Central memory CD8-positive, alpha-beta T cell (primary cell): ENCODE data around the gene STRN4.

ENCODE experiments used
- ATAC-seq: fragments of 150-1000 bp; cut with Tn5 transposase; replicated peaks from 2 replicates; pipeline ENCODE4 v1.10.0; 2022; ENCODE audit warnings: mild to moderate bottlenecking, moderate FRiP score, moderate number of reproducible peaks; ENCODE audit not compliant: poor library complexity, severe bottlenecking; ENCODE audit errors: extremely low read depth
- DNase-seq, 2 donors: peaks; one replicate each; pipeline ENCODE4 v3.0.0; 2021; ENCODE audit warnings: low spot score in 2 of 2
- H3K27ac Mint-ChIP-seq: one replicate; pipeline ENCODE4 v1.8.0; 2022; ENCODE audit warnings: low read depth, mild to moderate bottlenecking, moderate library complexity, mixed read lengths
- H3K27me3 Mint-ChIP-seq: one replicate; pipeline ENCODE4 v1.8.0; 2022; ENCODE audit warnings: mixed read lengths
- H3K36me3 Mint-ChIP-seq: one replicate; pipeline ENCODE4 v1.8.0; 2022; ENCODE audit warnings: mild to moderate bottlenecking, moderate library complexity, mixed read lengths; ENCODE audit not compliant: insufficient read depth
- H3K4me1 Mint-ChIP-seq: one replicate; pipeline ENCODE4 v1.8.0; 2022; ENCODE audit warnings: mixed read lengths
- H3K4me3 Mint-ChIP-seq: one replicate; pipeline ENCODE4 v1.8.0; 2022; ENCODE audit warnings: mild to moderate bottlenecking, moderate library complexity, mixed read lengths
- H3K9me3 Mint-ChIP-seq: one replicate; pipeline ENCODE4 v1.8.0; 2022; ENCODE audit warnings: mixed read lengths

The STRN4 gene

DNA sequence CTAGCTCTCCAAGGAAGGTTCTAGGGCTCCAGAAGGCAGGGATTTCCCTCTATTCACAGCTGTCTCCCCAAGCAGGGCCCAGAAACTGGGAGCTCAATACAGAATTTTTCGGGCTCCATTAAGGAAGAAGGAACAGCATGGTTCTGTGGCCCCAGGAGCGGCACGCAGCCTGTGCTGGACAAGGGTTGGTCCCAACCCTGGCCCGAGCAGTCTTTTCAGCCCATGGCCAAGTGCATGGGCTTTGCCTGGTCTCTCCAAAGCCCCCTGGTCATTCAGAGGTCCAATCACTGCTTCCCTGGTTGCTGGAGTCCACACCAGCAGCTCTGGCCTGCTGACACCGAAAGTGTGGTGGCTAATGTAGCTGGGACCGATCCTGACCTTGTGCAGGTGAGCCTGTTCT lies 22.8 kb downstream of the STRN4 start:
- no peak for ATAC-seq
- Mint-ChIP-seq H3K36me3 (peaks cover 27% of the 10 kb centered on the region), H3K4me3 (no peak overlapping the region), H3K9me3 (no peaks in the 10 kb centered on the region), H3K4me1 (peaks cover 34% of the 10 kb centered on the region), H3K27me3 (no peaks in the 10 kb centered on the region), H3K27ac (no peak overlapping the region)
- DNase-seq = no peak

DNA sequence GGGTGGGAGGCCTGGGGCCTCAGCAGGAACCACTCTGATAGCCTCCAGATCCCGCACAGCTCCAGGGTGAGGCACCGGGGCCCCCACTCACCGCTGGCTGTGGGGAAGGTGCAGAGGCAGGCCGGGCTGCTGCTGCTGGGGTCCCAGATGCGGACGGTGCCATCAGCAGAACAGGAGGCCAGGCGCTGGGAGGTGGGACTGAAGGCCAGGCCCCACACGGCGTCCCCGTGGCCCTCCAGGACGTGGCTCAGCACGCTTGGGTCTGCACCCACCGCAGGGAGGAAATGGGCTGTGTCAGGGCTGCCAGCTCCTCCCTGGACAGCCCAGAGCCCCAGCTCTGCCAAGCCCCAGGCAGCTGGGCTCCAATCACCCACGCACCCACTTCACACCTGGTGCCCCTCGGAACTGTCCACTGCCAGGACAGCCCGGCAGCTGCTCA lies 23.2 kb downstream of the STRN4 start:
- Mint-ChIP-seq H3K27ac (no peak overlapping the region), H3K27me3 (no peaks in the 10 kb centered on the region), H3K36me3 (peaks cover 26% of the 10 kb centered on the region), H3K9me3 (no peaks in the 10 kb centered on the region), H3K4me1 (peaks cover 37% of the 10 kb centered on the region), H3K4me3 (no peak overlapping the region)
- DNase-seq = no peak
- ATAC-seq = no peak

DNA sequence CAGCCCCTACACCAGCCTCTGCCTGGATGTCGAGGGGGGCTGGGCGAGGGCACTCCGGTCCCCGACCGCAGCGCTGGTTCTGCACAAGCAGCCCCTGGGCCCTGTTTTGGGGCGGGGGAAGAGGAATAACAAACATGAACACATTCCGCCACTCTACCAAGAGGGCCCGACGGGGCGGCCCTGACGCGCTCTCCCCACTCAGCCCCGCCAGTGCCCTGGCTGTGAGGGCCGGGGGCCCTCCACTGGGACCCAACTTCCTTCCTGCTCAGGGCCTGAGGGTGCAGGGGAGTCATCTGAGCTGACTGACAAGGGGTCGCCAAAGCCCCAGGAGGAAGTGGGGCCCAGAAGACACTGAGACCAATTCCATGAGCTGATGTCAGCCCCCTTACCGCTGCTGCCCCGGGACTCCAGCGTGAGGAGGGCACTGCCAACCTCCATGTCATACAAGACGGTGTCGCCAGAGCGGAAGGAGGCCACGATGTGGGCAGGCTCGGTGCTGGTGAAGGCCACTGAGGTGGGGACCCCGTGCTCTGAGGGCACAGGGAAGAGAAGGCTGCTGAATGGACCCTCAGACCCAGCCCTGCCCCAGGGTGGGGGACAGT lies 23.7 kb downstream of the STRN4 start:
- H3K27ac Mint-ChIP-seq = peak overlapping the region; percentile 75
- H3K36me3 Mint-ChIP-seq = peaks cover 25% of the 10 kb centered on the region
- H3K4me3 Mint-ChIP-seq = no peak overlapping the region
- no peaks in the 10 kb centered on the region for H3K9me3 Mint-ChIP-seq
- DNase-seq (no peak), ATAC-seq (no peak)
- H3K27me3 Mint-ChIP-seq = no peaks in the 10 kb centered on the region
- H3K4me1 Mint-ChIP-seq = peaks cover 42% of the 10 kb centered on the region

DNA sequence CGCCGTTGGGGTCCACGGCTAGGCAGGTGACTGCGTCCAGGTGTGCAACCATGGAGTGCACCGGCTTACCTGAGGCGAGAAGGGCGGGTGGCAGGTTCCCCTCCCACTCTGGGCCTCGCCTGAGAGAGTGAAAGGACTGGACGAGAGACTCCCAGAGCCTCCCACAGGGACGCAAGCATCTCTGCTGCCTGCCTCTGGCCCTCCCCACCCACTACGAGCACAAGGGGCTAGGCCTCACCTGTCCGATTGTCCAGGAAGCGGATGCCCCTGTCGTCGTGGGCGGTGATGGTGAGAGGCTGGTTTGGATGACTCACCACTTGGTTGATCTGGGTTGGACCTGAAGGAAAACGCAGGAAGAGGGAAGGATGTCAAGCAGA lies 24.3 kb downstream of the STRN4 start:
- Mint-ChIP-seq H3K27ac (peak overlapping the region; percentile 75), H3K4me3 (no peak overlapping the region), H3K36me3 (peaks cover 21% of the 10 kb centered on the region), H3K4me1 (peaks cover 44% of the 10 kb centered on the region), H3K9me3 (no peaks in the 10 kb centered on the region), H3K27me3 (no peaks in the 10 kb centered on the region)
- DNase-seq (no peak), ATAC-seq (no peak)

DNA sequence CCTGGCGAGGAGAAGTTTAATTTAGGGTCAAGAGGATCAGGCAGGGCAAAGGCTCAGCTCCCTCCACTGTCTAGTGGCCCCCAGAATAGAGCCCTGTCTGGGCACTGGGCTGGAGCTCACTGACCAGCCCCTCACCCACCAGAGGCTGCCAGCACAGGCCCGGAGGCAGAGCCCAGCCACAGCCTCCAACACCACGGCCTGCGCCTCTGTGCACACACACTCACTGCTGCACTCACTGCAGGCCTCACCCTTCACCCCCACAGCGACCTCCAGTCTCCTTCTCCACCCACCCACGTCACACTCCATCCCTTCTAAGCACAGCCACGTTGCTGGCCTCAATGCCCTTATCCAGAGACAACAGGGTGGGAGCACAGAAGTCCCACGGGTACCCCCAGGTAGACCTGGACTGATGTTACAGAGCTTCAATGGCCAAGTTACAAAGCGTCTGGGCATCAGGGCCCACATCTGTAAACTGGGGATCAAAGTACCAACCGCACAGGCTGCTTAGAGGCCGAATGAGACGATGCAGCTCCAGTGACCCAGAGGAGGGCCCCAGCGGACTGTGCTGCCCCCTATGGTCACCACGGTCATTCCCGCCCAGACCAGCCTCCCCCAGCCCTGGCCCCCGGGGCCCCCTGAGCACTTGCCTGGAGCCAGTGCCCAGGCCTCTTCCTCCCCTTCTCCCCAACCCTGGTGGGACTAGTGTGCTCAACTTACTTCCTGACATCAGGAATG lies 24.8 kb downstream of the STRN4 start:
- no peak for DNase-seq
- peak overlapping the region; percentile 75 for H3K27ac Mint-ChIP-seq
- H3K4me1 Mint-ChIP-seq = peaks cover 49% of the 10 kb centered on the region
- no peaks in the 10 kb centered on the region for H3K27me3 Mint-ChIP-seq
- no peak for ATAC-seq
- H3K9me3 Mint-ChIP-seq = no peaks in the 10 kb centered on the region
- no peak overlapping the region for H3K4me3 Mint-ChIP-seq
- H3K36me3 Mint-ChIP-seq = peaks cover 26% of the 10 kb centered on the region

DNA sequence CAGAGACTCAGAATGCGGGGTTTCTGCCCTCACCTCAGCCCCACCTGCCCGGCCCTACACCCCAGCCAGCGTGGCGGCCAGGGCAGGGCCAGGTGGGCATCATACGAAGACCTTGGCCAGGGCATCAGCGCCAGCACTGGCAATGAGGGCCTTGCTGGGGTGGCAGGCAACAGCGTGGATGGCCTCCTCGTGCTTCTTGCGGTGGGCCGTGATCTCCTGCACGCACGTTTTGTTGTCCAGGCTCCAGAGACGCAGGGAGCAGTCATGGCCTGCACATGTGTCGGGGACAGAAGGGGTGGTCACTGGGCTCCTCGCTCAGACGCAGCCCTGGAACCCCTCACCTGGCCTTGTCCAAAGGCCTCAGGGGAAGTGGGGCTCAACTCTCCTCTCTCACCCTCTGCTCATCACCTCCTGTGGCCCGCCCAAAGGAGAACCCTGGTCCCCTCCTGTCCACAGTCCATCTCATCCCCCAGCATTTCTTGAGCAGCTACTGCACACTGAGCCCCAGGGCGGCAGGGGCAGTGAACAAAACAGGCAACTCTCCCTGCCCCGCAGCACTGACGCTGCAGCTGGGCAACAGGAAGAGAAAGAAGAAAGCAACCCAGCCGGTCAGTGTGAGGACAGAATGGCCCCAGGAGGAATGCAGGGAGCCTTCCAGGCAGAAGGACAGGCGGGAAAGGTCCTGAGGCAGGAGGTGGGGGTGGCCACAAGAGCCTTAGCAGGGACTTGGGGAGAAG lies 25.6 kb downstream of the STRN4 start:
- no peak for ATAC-seq
- DNase-seq = no peak
- Mint-ChIP-seq H3K4me1 (peaks cover 50% of the 10 kb centered on the region), H3K27me3 (no peaks in the 10 kb centered on the region), H3K27ac (no peak overlapping the region), H3K9me3 (no peaks in the 10 kb centered on the region), H3K4me3 (no peak overlapping the region), H3K36me3 (peaks cover 24% of the 10 kb centered on the region)

DNA sequence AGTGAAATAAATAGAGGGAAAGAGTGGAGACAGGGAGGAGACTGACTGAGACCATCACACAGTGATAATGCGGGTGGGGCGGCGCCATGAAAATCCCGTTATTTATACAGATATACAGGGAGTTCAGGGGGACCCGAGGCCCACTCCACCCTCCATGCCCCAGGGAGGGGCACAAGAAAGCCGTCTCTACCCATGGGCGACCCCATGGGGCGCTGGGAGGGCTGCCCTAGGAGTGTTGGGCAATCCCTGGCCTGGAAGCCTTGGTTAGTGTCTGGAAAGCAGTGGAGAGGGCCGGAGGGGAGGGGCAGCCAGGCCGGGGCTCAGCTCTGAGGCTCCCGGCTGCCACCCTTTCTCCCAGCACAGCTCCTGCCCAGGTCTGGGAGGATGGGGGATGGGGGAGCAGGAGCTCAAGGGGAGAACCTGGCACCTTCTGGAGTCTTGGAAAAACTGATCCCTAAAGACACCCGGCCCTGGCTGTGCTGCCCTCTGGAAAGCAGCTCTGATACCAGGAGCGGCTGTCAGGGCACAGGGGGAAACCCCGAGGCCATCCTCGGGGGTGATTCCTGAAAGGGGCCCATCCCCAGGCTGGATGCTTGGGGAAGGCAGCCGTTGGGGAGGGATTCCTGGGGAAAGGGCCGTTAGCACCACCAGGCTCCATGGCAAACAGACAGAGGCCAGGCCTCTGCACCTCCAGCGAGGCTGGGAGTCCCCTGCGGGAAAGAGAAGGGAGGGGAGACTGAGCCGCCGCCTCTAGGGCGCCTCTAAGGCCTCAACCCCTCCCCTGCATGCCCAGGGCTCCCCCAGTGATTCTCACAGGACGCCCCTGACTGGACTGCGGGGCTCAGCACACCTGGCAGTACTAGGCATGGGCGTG lies 26.4 kb downstream of the STRN4 start:
- peak overlapping the region; percentile 18 for H3K27ac Mint-ChIP-seq
- H3K4me1 Mint-ChIP-seq = peaks cover 56% of the 10 kb centered on the region
- H3K9me3 Mint-ChIP-seq = no peaks in the 10 kb centered on the region
- H3K27me3 Mint-ChIP-seq = no peaks in the 10 kb centered on the region
- DNase-seq = no peak
- H3K4me3 Mint-ChIP-seq = no peak overlapping the region
- H3K36me3 Mint-ChIP-seq = peaks cover 27% of the 10 kb centered on the region
- ATAC-seq = no peak

DNA sequence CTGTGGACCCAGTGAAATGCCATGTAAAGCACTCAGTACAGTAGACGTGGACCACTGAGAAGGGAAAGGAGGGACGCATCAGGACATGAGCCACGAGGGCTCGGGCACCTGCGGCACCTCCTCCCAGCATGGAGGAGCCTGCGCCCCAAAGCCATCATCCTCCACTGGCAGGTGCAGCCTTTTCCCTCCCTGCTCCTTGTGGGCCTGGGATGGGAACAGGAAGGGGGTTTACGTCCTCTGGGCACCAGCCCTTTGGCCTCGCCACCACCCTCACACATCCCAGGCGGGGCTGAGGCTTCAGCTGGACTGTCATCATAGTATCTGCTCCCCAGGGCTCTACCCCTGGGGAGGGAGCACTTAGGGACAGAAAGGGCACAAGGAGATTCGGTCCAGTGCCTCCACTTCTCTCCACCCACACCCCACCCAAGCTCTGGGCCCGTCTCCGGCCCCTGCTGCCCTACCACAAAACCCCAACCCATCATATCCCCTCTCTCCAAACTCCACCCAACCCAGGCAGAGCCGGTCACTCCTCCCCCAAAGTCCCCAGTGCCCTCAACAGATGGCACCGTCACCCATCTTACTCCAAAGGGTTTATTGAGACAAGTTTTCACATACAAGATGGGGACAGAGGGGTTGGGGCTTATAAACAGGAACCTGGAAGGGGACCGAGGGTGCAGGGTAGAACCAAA lies 27.2 kb downstream of the STRN4 start:
- H3K4me3 Mint-ChIP-seq = peak overlapping the region; percentile 98
- H3K9me3 Mint-ChIP-seq = no peaks in the 10 kb centered on the region
- ATAC-seq = no peak
- peaks cover 24% of the 10 kb centered on the region for H3K36me3 Mint-ChIP-seq
- no peak for DNase-seq
- peak overlapping the region; percentile 99 for H3K27ac Mint-ChIP-seq
- peaks cover 56% of the 10 kb centered on the region for H3K4me1 Mint-ChIP-seq
- no peaks in the 10 kb centered on the region for H3K27me3 Mint-ChIP-seq

DNA sequence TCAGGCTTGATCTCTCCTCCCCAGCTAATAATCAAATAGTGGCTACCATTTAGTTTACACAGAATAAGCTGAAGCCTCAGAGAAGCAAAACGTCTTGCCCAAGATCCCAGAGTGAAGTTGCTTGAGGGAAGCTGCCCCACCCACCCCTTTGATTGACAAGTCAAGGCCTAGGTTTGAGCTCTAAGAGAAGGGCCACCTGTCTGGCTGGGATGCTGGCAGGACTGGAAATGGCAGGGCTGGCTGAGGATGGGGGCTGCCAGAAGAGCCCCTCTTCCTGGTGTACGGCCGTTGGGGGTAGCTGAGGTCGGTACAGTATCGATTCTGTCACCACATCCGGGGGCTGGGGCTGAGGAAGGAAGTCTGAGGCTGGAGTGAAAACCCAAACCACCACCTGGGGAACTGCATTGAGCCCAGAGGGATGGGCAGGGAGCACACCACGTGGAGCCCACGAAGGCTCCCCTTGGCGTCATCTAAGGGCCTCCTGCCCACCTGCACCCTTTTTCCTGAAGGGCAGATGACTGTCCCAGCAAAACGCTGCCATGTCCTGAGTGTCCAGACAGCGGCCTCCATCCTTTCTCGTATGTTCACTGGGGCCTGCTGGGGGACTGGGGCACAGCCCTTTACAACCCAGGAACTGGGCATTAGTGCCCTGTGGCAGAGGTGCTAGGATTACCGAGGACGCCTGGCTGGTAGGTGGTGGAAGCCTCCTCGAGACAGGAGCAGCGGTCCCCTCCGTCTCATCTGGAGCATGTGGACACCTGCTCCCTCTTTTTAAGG lies 27.9 kb downstream of the STRN4 start:
- Mint-ChIP-seq H3K36me3 (peaks cover 27% of the 10 kb centered on the region), H3K27me3 (no peaks in the 10 kb centered on the region), H3K4me1 (peaks cover 63% of the 10 kb centered on the region), H3K9me3 (no peaks in the 10 kb centered on the region), H3K4me3 (peak overlapping the region; percentile 98), H3K27ac (peak overlapping the region; percentile 99)
- peak; percentile 41 to 51 for DNase-seq
- ATAC-seq = peak; percentile 50

DNA sequence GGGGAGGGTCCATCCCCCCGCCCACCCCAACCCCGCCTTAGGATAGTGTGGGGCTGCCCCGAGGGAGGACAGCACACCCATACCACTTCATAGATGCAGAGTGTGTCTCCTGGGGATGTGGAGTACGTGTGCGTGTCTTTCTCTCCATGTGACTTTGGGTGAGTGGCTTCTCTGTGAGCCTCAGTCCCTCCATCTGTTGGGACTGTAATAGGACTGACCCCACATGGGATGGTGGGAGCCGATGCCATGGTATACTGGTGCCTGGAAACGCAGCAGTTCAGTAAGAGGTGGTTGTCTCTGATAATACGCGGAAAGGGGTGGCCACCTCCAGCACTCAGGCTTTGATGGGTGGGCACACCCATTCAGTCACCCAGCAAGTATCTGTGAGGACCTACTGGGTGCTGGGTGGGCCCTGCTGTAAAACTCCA lies 28.5 kb downstream of the STRN4 start:
- Mint-ChIP-seq H3K4me1 (peaks cover 64% of the 10 kb centered on the region), H3K27ac (peak overlapping the region; percentile 99), H3K4me3 (peak overlapping the region; percentile 98), H3K36me3 (peaks cover 25% of the 10 kb centered on the region), H3K9me3 (no peaks in the 10 kb centered on the region), H3K27me3 (no peaks in the 10 kb centered on the region)
- ATAC-seq (peak; percentile 16), DNase-seq (no peak)

DNA sequence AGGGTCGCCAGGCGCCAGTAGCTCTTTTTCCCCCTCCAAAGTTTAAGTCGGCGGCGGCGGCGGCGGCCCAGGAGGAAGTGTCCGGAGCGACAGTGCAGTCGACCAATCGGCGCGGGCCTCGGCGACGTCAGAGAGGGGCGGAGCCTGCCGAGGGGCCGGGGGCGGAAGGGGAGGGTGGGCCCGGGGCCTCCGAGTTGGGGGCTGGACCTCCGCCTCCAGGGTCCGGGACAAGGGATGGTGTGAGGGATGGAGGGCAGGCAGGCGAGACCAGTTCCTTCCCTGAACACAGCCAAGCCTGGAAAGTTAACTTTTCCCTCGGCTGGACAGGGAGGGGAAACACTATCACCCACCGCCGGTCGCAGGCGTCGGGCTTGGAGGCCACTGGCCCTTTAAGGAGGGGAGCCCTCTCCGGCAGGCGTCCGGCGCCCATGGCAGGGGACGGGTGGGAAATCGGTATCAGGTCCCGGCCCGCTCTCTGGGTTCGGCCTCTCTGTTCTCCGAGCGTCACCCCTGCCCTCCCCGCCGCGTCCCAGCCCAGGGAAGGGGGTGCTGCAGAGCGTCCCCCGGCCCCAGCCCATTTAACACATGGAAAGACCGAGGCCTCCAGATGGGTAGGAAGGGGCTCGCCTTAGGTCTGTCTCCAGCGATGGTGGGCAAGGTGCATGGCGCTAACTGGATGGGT lies 29.1 kb downstream of the STRN4 start, which contains the start of gene PRKD2:
Gene PRKD2 (minus strand): TSS at position 81 of the 682 bp plus-strand sequence. CDS start 744 bp downstream, outside the sequence.
- peaks cover 64% of the 10 kb centered on the region for H3K4me1 Mint-ChIP-seq
- DNase-seq (peak; percentile 63 to 70), ATAC-seq (no peak)
- H3K36me3 Mint-ChIP-seq = peaks cover 24% of the 10 kb centered on the region
- peak within 1 kb of the TSS; percentile 98 for H3K4me3 Mint-ChIP-seq
- peak within 1 kb of the TSS; percentile 99 for H3K27ac Mint-ChIP-seq
- no peaks in the 10 kb centered on the region for H3K9me3 Mint-ChIP-seq
- H3K27me3 Mint-ChIP-seq = no peaks in the 10 kb centered on the region
